HG03066 (cell line): ENCODE results near the gene NLRC5.
"Not testable (repeated sequence)": the region's sequence is repeated elsewhere in the genome, so short reads cannot be mapped to it uniquely, and the experiment has no call there.

ENCODE experiments used
- ATAC-seq: cut with Tn5 transposase; IDR thresholded peaks from one replicate; pipeline ENCODE4 v1.9.1; 2021; ENCODE audit warnings: low read depth; ENCODE audit not compliant: unreplicated experiment

The NLRC5 gene

DNA sequence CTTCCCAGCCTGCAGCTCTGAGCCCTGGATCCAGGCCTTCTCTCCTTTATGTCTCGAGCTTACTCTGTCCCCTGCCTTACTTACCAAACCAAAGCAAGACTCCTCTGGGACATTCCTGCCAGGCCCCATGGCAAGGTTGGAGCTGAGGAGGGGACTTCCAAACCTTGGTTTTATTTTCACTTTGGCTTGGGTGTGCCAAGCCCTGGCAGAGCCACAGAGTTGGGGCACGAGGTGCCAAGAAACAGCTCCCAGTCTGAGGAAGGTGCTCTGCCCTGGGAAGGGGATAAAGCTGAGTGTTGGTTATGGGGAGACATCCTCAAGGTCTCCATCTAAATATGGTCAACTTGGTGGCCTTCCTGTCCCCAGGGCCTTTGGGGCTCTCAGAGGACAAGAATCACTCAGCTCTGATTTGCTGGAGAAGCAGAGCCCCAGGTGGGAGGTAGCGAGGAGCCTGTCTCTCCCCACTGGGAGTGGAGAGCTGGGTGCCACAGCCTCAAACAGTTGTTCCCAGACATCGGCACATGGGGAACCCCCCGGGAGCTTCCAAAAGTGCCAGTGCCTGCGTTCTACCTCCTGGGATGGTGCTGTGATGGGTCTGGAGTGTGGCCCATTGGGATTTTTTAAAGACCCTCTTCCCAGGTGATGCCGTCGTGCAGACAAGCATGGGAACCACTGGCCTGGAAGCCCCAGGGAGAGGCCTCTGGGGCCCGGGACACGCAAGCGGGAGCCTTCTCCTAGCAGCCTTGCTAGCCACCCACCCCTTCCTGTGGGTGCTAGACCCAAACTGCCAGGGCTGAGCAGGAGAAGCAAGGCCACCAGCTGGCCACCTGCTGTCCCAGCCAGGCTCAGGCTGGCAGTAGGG, 10.3 kb downstream of the NLRC5 start:
- ATAC-seq: no peak

DNA sequence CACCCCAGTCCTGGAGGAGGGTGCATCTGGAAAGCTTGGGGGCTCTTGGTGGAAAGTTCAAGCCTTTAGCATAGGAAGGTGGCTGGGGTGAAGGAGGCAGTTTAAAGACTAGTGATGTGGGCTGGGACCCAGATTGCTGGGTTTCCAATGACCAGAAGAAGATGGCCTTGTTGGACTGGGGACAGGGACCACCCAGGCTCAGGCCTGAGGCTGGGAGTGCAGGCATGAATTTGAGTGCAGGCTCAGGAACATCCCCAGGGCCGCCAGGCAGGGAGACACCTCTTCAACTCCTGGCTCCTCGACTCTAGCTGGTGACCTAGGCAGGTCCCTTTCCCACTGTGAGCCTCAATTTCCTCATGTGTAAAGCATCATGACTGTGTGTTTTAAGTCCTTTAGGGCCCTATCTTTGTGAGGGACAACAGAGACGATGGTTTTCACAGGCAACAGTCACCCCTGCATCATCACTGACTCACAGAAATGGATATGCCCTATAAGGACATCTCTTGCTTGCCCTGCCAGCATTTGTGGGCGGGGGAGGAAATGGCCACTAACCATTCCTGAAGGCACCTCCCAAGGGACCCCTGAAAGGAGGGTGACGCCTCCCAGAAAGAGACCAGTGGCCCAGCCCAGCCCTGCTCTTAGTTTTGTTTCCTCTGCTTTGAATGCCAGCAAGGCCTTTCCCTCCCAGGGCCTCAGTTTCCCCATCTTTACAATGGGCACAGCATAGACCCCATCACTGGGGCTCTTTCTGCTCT, 11.1 kb downstream of the NLRC5 start:
- ATAC-seq: no peak

GRCh38 chr16:57001026-57001679, 11.8 kb downstream of the NLRC5 start:
- ATAC-seq: no peak

DNA sequence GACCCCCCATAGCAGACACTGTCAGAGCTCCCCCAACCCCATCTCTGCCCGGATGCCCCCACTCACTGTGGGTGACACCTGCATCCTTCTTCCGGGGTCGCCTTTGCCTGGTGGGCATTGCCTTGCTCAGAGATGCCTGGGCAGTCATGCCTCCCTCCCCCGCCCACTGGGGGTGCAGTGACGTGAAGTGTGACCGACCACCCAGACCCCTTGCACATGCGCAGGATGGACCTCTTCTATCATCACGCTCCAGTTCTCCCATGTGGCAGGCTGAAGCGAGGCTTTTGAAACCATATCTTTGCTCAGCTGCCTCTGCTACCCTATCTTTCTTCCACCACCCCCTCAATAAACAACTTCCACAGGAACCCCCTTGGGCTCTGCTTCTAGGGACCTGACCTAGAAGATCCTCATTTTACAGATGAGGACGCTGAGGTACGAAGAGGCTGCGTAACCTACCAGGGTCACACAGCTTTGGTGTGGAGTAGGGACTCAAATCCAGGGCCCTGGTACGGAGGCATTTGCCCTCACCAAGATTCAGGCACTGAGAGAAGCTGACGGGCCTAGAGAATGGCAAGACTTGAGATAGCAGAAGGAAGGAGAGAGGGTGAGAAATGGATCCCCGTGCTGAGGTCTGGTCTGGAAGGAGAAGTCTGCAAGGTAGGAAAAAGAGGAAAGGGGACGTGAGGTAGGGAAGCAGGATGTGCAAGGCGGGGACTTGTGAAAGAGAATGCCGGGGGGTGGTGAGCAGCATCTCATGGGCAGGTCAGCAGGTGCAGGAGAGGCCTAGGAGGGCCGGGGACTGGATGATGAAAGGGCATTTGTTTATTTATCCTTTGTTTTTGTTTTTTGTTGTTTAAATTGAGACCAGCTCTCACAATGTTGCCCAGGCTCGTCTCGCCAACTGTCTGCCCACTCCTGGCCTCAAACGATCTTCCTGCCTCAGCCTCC, 14.4 kb downstream of the NLRC5 start:
- no peak for ATAC-seq

DNA sequence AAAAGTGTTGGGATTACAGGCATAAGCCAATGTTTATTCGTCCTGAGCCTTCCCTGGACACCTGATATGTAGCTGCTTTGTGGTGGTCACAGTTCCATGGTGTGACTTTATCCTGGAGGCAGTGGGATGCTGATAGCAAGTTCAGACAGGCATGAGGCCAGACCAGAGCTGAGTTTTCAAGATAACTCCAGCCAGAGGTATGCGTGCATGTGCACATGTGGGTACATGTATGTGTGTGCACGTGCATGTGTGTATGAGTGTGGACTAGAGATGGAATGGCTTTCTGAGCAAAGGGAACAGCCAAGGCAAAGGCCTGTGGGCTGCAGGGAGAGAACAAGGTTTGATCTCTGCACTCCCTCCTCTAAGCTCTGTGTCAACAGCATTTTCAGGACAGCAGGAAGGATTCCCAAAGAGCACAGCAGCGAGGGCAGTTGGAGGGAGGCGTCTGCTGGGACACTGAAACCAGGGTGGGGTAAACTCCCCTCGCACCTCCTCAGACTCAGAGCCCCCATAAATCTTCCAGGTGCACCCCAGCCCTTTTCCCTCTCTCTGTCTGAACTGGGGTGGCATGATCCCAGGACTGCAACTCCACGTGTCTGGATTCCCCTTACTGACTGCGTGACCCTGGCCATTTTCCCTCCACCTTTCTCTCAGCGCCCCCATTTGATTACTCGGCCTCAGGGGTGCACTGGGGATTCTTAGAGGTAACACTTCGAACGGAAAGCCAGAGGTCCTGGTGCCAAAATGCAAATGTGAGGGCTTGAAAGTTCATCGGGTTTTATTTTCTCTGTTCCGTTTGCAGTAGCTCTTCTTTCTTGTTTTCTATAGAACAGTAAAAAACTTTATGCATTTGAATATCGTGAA, 15.3 kb downstream of the NLRC5 start:
- ATAC-seq: no peak

GRCh38 chr16:57005597-57005996, 16.2 kb downstream of the NLRC5 start:
- not testable (repeated sequence) for ATAC-seq

GRCh38 chr16:57007050-57007449, 17.7 kb downstream of the NLRC5 start:
- no peak for ATAC-seq

GRCh38 chr16:57007530-57007929, 18.2 kb downstream of the NLRC5 start:
- no peak for ATAC-seq

DNA sequence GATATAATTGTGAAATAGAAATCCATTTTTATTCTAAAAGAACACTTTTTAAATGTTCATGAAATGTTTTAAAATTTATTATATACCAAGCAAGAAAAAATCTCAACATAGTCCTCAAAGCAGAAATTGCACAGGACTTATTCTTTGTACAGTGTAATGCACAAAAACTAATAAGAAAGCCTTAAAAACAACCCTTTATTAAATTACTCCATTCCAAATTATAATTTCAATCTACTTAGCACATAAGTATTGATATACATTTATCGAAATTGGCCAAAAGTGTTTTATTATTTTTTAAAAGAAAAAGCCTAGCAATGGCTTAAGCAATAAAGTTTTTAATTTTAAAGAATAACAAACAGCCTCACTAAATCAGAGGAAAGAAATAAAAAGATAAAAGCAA, 19.1 kb downstream of the NLRC5 start:
- no peak for ATAC-seq

- ATAC-seq: no peak
These were observed 20.4 kb downstream of the NLRC5 start for GRCh38 chr16:57009643-57010170.

GRCh38 chr16:57012353-57012752, 23.0 kb downstream of the NLRC5 start:
- no peak for ATAC-seq

DNA sequence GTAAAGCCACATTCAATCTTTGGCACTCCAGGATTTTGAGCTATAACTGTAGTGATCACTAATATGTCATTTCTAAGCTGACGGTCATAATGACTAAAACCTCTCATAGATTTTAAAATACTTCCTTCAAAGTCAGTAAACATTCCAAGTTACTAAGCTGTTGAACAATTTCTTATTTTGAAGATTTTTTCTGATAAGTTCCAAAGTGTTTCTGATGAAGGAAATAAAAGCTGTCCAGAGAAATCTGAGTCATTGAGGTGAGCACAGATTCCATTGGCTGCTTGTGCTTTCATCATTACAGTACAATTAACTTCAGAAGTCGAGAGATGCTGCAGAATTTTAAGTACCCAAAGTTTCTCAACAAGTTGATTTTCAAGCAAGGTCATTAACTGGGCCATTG, 23.9 kb downstream of the NLRC5 start:
- ATAC-seq: no peak

DNA sequence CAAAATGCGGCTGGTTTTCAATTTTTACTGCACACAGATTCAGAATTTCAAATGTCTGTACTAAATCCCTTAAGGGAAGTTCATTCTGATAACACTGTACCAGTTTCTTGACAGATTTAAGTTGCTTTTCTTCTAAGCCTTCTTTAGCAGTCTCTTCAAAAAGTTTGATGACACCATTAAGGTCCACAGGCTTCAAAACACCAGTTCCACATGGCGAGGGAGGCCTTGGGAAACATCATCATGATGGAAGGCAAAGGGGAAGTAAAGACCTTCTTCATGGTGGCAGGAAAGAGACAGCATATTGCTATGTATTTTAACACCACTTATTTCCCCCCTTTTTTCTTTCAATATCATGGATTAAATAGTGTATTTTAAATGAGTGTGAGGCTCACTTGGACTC, 24.5 kb downstream of the NLRC5 start:
- no peak for ATAC-seq

DNA sequence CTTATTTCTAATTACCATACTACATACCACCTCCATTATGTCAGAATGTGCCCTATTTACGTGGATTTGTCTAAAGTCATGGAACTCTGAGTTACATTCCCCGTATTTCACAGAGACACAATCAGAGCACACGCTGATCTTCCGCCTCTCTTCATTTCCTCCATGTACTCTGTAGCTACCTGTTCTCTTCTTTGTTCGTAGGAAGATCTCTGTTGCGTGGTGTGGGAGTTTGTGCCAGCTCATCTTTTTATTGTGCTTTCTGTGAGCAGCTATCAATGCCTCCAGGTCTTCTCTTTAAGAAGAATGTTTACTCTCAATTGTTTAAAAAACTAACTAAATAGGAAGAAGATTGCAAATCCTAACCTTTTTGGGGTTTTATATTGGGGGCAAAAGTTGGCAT, 26.9 kb downstream of the NLRC5 start:
- no peak for ATAC-seq

GRCh38 chr16:57016831-57017230, 27.5 kb downstream of the NLRC5 start:
- no peak for ATAC-seq

GRCh38 chr16:57017251-57017650, 27.9 kb downstream of the NLRC5 start:
- ATAC-seq: no peak

DNA sequence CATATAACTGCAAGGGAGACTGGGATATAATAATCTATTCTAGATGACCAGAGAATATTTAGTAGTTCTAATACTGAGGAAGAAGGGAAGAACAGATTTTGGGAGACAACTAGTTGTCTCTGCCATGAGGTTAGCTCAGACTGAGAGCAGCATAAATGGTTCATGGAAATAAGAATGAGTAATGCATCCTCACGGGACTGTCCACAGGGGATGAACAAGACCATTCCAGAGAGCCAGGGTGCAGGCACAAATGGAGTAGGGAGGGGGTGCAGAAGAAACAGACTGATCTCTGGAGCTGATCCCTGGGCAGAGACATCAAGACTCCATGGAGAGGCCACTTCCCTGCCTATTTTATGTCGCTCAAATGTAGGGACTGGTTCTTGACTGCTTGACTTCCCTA, 30.4 kb downstream of the NLRC5 start:
- ATAC-seq: no peak

- ATAC-seq: no peak
These were observed 31.3 kb downstream of the NLRC5 start for GRCh38 chr16:57020651-57021050.

DNA sequence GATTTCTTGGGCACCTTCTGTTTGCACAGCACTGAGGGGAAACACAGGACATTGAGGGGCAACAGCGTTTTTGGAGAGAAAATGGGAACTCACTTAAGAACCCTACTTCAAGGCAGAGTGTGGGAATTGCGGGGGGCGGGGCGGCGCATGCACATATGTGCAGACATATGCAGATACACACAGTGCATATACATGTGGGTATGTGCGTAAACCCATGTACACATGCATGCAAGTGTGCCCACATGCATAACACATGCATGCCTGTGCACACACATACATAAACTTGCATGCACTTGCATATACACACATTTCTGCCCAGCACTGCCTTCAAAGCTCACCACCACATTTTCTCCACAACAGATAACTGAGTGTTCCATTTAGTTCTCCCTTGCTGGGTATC, 32.4 kb downstream of the NLRC5 start:
- no peak for ATAC-seq
